ENCODE data around the gene LAT.
"Not testable (repeated sequence)": the region's sequence is repeated elsewhere in the genome, so short reads cannot be mapped to it uniquely, and the experiment has no call there.

GRCh38 chr16:28969696-28970095 is 15.2 kb upstream of the LAT start:
- TF ChIP-seq POLR2A (IDR thresholded peaks at IDR 0.05; ENCODE audit: low read length); GATA1 (IDR thresholded peaks at IDR 0.05; ENCODE audit: low read depth, low read length): not testable (repeated sequence)
